Loucy (cell line): Measurements from ENCODE around the gene PPP3CA.

ENCODE experiments used
- CTCF ChIP-seq: fragments of 200-600 bp; sonication (generic); conservative IDR thresholded peaks from 2 replicates; pipeline ENCODE4 v1.5.1; 2014; ENCODE audit warnings: mild to moderate bottlenecking, antibody characterized with exemption, low read length
- EZH2phosphoT487 ChIP-seq: fragments of 200-600 bp; IDR thresholded peaks from 2 replicates; pipeline ENCODE4 v1.6.1; 2018; ENCODE audit warnings: antibody characterized with exemption, mild to moderate bottlenecking, moderate library complexity, borderline replicate concordance

GRCh38 chr4:101201421-101201820, 145.9 kb downstream of the PPP3CA start:
- TF ChIP-seq CTCF (no peak), EZH2phosphoT487 (no peak)
